ENCODE data around the gene WFS1.

- no peak for TF ChIP-seq EZH2 (IDR thresholded peaks at IDR 0.05)
- TF ChIP-seq POLR2AphosphoS5 (IDR thresholded peaks at IDR 0.05; ENCODE audit: borderline replicate concordance, low read depth, low read length) = no peak
- no peak for TF ChIP-seq FOXP2 (optimal IDR thresholded peaks at IDR 0.05; ENCODE audit: control extremely low read depth, extremely low read length, insufficient read depth)
Measured at GRCh38 chr4:6330384-6330767, 60.7 kb downstream of the WFS1 start.

Data from SK-N-MC (cell line).